Bronchial epithelial cell (primary cell): ENCODE data around the gene QSER1. TPM values are rescaled to one million over a fixed set of nuclear protein-coding genes. Genes with fewer than 3 reads are reported as not detected.
A peak's percentile ranks its signal among the peaks of the same experiment; 100 is the strongest.

Experiments
- DNase-seq: peaks from one replicate; pipeline ENCODE4 v3.0.0-alpha.2; 2010; ENCODE audit warnings: low read depth
- FAIRE-seq: peaks from 2 replicates; lab custom pipeline; 2011; peaks lifted over from hg19 to GRCh38; lab: Jason Lieb, UNC
- H3K27me3 ChIP-seq: 2 replicates; pipeline ENCODE4 v1.5.1; 2011; ENCODE audit warnings: low read length; ENCODE audit not compliant: control insufficient read depth, insufficient read depth
- H3K36me3 ChIP-seq: 2 replicates; pipeline ENCODE4 v1.5.1; 2011; ENCODE audit warnings: low read length; ENCODE audit not compliant: control insufficient read depth, insufficient read depth
- H3K4me3 ChIP-seq: 2 replicates; pipeline ENCODE4 v1.5.1; 2011; ENCODE audit warnings: mild to moderate bottlenecking, low read depth, low read length, control low read depth
- CTCF ChIP-seq: IDR thresholded peaks from 2 replicates; pipeline ENCODE4 v1.5.1; 2011; ENCODE audit warnings: mild to moderate bottlenecking, moderate library complexity, low read length, control low read depth, inconsistent platforms; ENCODE audit not compliant: insufficient read depth, severe bottlenecking
- total RNA-seq: library from RNA; depleted of rRNA; stranded (reverse); fragments of >200 nt; gene quantifications from 2 replicates; pipeline ENCODE4 v1.2.1, GENCODE V29; 2014

Gene QSER1
- total RNA-seq: 11.1 and 13.2 TPM in 2 replicates

DNA sequence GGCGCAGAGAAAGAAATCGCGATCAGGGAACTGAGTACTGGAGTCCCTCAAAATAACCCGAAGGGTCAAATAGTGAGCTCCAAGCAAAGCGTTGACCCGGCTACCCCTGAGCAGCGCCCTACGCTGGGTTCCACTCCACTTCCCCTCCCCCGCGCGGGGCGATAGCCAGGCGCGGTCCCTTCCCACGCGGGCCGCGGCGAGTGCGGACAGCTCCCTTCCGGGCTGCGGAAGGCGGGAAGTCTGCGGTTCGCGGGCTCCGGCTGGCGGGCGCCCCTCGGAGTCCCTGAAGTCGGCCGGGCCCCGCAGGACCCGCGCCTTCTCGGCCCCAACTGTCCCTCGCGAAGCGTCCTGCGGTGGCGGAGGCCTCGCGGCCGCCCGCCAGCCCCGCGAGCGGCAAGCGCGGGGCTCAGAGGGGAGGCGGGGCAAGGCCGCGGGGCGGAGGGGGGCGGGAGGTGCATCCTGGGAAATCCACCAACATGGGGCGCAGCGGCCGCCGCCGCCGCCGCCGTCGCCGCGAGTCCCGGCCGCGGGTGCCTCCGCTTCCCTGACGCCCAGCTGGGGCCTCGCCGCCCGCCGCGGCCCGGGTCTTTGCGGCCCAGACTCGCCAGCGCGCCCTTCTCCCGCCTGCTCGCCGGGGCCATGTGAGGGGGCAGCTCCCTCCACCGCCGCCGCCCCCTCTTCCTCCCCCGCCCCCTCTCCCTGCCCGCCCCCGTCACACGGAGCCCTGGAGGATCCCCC is at the start of gene QSER1:
TSS of gene QSER1 (plus strand) at position 457 of the 738 bp plus-strand sequence. CDS start 315 bp downstream, outside the sequence.
- Histone ChIP-seq H3K36me3 (no peaks in the 10 kb centered on the region), H3K27me3 (no peaks in the 10 kb centered on the region), H3K4me3 (peak within 1 kb of the TSS; percentile 94)
- DNase-seq (peak; percentile 22), FAIRE-seq (no peak)
- no peak for TF ChIP-seq CTCF

DNA sequence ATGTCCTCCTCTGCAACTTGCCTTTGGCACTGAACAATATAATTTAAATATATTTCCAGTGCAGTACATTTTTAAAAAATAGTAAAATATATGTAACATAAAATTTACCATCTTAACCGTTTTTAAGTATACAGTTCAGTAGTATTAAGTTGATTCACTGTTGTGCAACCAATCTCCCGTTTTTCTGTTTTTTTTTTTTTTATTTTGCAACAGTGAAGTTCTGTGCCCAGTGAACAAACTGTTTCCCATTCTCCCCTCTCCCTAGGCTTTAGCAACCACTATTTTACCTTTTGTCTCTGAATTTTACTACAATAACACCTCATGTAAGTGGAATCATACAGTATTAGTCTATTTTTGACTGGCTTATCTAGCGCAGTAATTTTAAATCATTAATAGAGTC is 49.1 kb upstream of the QSER1 start:
- TF ChIP-seq CTCF: no peak
- DNase-seq (no peak), FAIRE-seq (no peak)
- peaks cover 2% of the 10 kb centered on the region for H3K36me3 ChIP-seq
- H3K4me3 ChIP-seq: no peak overlapping the region
- H3K27me3 ChIP-seq: no peaks in the 10 kb centered on the region

DNA sequence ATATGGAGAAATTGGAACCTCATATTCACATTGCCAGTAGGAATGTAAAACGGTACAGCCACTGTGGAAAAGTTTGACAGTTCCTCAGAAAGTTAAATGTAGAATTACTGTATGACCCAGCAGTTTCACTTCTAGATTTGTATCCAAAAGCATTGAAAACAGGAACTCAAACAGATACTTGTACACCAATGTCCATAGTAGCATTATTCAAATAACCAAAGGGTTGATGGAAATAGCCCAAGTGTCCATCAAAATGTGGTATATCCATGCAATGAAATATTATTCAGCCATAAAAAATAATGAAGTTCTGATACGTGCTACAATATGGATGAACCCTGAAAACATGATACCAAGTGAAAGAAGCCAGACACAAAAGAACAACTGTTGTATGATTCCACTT is 45.1 kb upstream of the QSER1 start:
- FAIRE-seq (no peak), DNase-seq (no peak)
- peaks cover 2% of the 10 kb centered on the region for H3K36me3 ChIP-seq
- no peak for TF ChIP-seq CTCF
- no peaks in the 10 kb centered on the region for H3K27me3 ChIP-seq
- no peak overlapping the region for H3K4me3 ChIP-seq

DNA sequence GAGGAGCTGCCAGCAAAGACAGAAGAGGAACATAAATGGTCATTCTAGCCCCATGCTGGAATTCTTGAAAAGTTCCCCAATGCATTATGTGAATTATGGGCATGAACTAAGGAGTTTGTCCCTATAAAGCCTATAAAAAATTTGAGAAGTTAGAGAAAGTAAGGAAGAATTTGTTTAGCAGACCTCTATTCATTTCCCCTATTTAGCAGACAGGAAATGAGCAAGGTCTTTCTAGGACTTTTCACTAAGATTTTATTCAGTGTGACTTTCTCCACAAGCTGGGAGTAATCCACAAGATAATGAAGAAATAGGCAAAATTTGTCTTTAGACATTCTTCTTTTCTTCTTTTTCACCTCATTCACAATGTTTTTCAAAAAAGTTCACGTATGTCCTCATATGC is 42.9 kb upstream of the QSER1 start:
- H3K27me3 ChIP-seq: no peaks in the 10 kb centered on the region
- no peak for TF ChIP-seq CTCF
- peaks cover 1% of the 10 kb centered on the region for H3K36me3 ChIP-seq
- FAIRE-seq (no peak), DNase-seq (no peak)
- no peak overlapping the region for H3K4me3 ChIP-seq

DNA sequence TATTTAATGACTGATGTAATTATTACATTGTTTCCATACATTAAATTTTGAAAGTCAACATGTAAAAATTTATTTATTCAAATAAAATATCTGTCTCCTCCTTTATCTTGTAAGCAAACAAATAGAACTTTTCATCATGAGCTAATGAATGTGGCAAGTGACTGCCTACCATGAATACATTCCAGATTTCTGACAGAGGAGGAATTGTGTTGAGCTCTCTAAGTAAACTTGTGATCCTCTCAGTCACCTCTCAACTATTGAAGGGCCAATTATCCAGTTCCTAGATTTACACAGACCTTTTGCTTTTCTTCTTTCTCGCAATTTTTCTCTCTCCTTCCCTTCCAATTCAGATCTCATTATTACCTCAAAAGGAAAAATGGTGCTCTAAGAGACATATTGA is 41.4 kb upstream of the QSER1 start:
- no peaks in the 10 kb centered on the region for H3K27me3 ChIP-seq
- peaks cover 1% of the 10 kb centered on the region for H3K36me3 ChIP-seq
- DNase-seq: no peak
- no peak for TF ChIP-seq CTCF
- H3K4me3 ChIP-seq: no peak overlapping the region
- FAIRE-seq: no peak

DNA sequence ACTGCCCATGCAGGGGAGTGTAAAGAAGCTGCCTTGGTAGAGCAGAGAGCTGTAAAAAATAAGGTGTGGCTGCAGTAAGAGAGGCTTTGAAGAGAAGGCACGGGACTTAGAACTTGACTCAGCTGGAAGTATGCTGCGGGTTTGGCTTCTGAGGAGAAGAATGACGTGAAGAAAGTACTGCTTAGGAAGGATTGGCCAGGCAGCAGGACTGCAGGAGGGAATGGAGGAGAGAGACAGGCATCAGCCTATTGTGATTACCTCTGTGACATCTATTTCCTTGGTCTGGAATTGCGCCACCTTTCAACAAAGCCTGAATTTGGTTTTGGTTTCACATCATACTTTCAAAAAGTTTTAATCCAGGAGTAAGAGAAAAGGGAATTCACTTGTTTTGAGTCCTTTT is 40.4 kb upstream of the QSER1 start:
- TF ChIP-seq CTCF: no peak
- peak; percentile 53 for DNase-seq
- Histone ChIP-seq H3K4me3 (no peak overlapping the region), H3K36me3 (peaks cover 1% of the 10 kb centered on the region), H3K27me3 (no peaks in the 10 kb centered on the region)
- peak; percentile 90 for FAIRE-seq
